Measurements from ENCODE around the gene SOX1. TPM values are rescaled to one million over a fixed set of nuclear protein-coding genes. Genes with fewer than 3 reads are reported as not detected.

Gene SOX1
- total and polyA plus RNA-seq, 2 donors (not counting 3 experiments of a cell fraction or from before 2014, with no cell fraction given): not detected

DNA sequence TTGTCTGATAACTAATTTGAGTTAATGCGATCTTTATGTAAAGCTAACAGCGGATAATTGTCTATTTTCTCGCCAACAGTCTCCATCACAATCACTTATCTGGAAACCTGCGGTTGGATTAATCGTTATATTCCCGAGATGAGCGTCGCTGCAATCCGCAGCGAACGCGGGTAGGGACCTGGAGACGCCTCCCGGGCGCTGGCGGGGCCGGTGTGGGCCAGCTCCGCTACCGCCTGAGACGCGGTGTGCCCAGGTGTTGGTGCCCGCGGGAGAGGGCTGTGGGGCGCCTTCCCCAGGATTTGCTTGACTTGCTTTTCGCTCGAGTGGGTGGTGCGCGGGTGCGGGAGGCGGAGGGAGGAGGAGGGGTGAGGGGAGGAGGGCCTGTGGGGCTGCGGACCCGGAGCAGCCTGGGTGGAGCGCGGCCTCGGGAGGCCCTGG is 38.3 kb downstream of the SOX1 start:
- H3K4me2 ChIP-seq (ENCODE audit: insufficient read depth, low read length): no peak overlapping the region
- ChIA-PET CTCF (no interaction called here), POLR2A (no interaction called here)
- H3K9ac ChIP-seq (replicated peaks; ENCODE audit: extremely low read depth, insufficient read depth, low read length): no peak overlapping the region
- H3K36me3 ChIP-seq (ENCODE audit: control insufficient read depth in 2 of 2, extremely low read depth in 1 of 2, insufficient read depth in 2 of 2, low read length in 2 of 2): no peaks in the 10 kb centered on the region
- BruUV-seq (replicated peaks): no TSS peak
- H3K9me3 ChIP-seq (replicated peaks; ENCODE audit: control insufficient read depth, insufficient read depth, low read length): no peaks in the 10 kb centered on the region
- FAIRE-seq (no peak), DNase-seq (ENCODE audit: low read depth, low spot score) (no peak)
- H3K27ac ChIP-seq (ENCODE audit: insufficient read depth, low read depth, low read length): no peak overlapping the region
- H2AFZ ChIP-seq (ENCODE audit: low read depth, low read length): no peak overlapping the region
- intact Hi-C loops (cut with micrococcal nuclease): no loop called here
- TF ChIP-seq JUN (IDR thresholded peaks at IDR 0.05; ENCODE audit: borderline replicate concordance, insufficient read depth, insufficient read length, low read depth) (no peak), GATA2 (IDR thresholded peaks at IDR 0.05; ENCODE audit: insufficient read depth, insufficient read length, low read depth, low read length) (no peak), MYC (IDR thresholded peaks at IDR 0.05; ENCODE audit: low read depth, low read length) (no peak), POLR2A (IDR thresholded peaks at IDR 0.05; ENCODE audit: low read depth, low read length) (no peak), FOS (IDR thresholded peaks at IDR 0.05; ENCODE audit: borderline replicate concordance, insufficient read depth, low read length) (no peak), EZH2 (IDR thresholded peaks at IDR 0.05; ENCODE audit: borderline replicate concordance, low read depth, low read length, severe bottlenecking) (no peak)
- TF ChIP-seq, protein P1, sequence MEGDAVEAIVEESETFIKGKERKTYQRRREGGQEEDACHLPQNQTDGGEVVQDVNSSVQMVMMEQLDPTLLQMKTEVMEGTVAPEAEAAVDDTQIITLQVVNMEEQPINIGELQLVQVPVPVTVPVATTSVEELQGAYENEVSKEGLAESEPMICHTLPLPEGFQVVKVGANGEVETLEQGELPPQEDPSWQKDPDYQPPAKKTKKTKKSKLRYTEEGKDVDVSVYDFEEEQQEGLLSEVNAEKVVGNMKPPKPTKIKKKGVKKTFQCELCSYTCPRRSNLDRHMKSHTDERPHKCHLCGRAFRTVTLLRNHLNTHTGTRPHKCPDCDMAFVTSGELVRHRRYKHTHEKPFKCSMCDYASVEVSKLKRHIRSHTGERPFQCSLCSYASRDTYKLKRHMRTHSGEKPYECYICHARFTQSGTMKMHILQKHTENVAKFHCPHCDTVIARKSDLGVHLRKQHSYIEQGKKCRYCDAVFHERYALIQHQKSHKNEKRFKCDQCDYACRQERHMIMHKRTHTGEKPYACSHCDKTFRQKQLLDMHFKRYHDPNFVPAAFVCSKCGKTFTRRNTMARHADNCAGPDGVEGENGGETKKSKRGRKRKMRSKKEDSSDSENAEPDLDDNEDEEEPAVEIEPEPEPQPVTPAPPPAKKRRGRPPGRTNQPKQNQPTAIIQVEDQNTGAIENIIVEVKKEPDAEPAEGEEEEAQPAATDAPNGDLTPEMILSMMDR (IDR thresholded peaks at IDR 0.05; ENCODE audit: extremely low read depth in 1 of 2, insufficient read depth in 1 of 2, low read depth in 1 of 2, low read length in 2 of 2): no peak
- TF ChIP-seq, protein P2, sequence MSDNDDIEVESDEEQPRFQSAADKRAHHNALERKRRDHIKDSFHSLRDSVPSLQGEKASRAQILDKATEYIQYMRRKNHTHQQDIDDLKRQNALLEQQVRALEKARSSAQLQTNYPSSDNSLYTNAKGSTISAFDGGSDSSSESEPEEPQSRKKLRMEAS (IDR thresholded peaks at IDR 0.05; ENCODE audit: insufficient read depth, insufficient read length): no peak
- no peaks in the 10 kb centered on the region for H3K9me1 ChIP-seq (replicated peaks; ENCODE audit: control insufficient read depth, extremely low read depth, insufficient read depth, low read length)
- no peak overlapping the region for H3K4me3 ChIP-seq (replicated peaks in 1 of 3; ENCODE audit: insufficient read depth in 1 of 3, low read depth in 1 of 3, low read length in 3 of 3)
- no peaks in the 10 kb centered on the region for H3K79me2 ChIP-seq (ENCODE audit: control insufficient read depth, insufficient read depth, low read length)
- no peaks in the 10 kb centered on the region for H4K20me1 ChIP-seq (replicated peaks; ENCODE audit: control insufficient read depth, extremely low read depth, insufficient read depth, low read length)
- H3K27me3 ChIP-seq (ENCODE audit: control insufficient read depth in 2 of 2, insufficient read depth in 2 of 2, low read length in 2 of 2): peaks cover 17 to 24% of the 10 kb centered on the region in 2 experiments
- H3K4me1 ChIP-seq (ENCODE audit: control insufficient read depth, extremely low read depth, insufficient read depth, low read length): no peaks in the 10 kb centered on the region
- dilution Hi-C loops (cut with MboI; ENCODE audit: extremely low pct_ligation_motif_present, low sequenced_read_pairs): no loop called here
